ENCODE measurements around the gene CORO7. TPM values are rescaled to one million over a fixed set of nuclear protein-coding genes. Genes with fewer than 3 reads are reported as not detected.

CORO7 gene
- total RNA-seq, 1 experiment from 2014 or later = 51.0 TPM

- no peak for DNase-seq
- no peaks in the 10 kb centered on the region for H3K27me3 Mint-ChIP-seq (ENCODE audit: unreplicated experiment)
- peak overlapping the region; percentile 18 for H3K27ac Mint-ChIP-seq (ENCODE audit: unreplicated experiment)
- CTCF ChIA-PET = interaction anchor here (0.6 kb wide), 2 partner anchors 46 to 327 kb away, joined by 3 to 5 read pairs; no protein-coding TSS in a partner anchor
- BruUV-seq (replicated peaks) = no TSS peak
- intact Hi-C loops (cut with micrococcal nuclease; ENCODE audit: unreplicated experiment) = no loop called here
- H3K4me1 Mint-ChIP-seq (ENCODE audit: low read depth, unreplicated experiment) = peaks cover 33% of the 10 kb centered on the region
- H3K4me3 Mint-ChIP-seq (ENCODE audit: low read depth, unreplicated experiment) = no peak overlapping the region
- H3K36me3 Mint-ChIP-seq (ENCODE audit: insufficient read depth, unreplicated experiment) = peaks cover 28% of the 10 kb centered on the region
- no peak for TF ChIP-seq CTCF (IDR thresholded peaks at IDR 0.05; ENCODE audit: unreplicated experiment)
- no peaks in the 10 kb centered on the region for H3K9me3 Mint-ChIP-seq (ENCODE audit: low read depth, unreplicated experiment)
Observed at GRCh38 chr16:4367393-4367856, 49.0 kb downstream of the CORO7 start.

GRCh38 chr16:4366016-4366415, 50.4 kb downstream of the CORO7 start:
- BruUV-seq (replicated peaks) = no TSS peak
- no peak overlapping the region for H3K4me3 Mint-ChIP-seq (ENCODE audit: low read depth, unreplicated experiment)
- no peaks in the 10 kb centered on the region for H3K27me3 Mint-ChIP-seq (ENCODE audit: unreplicated experiment)
- TF ChIP-seq CTCF (IDR thresholded peaks at IDR 0.05; ENCODE audit: unreplicated experiment) = no peak
- peaks cover 28% of the 10 kb centered on the region for H3K4me1 Mint-ChIP-seq (ENCODE audit: low read depth, unreplicated experiment)
- DNase-seq = no peak
- H3K27ac Mint-ChIP-seq (ENCODE audit: unreplicated experiment) = no peak overlapping the region
- H3K36me3 Mint-ChIP-seq (ENCODE audit: insufficient read depth, unreplicated experiment) = peaks cover 19% of the 10 kb centered on the region
- CTCF ChIA-PET = interaction anchor here (0.5 to 0.7 kb wide), 3 partner anchors 42 to 591 kb away, joined by 3 to 5 read pairs (median 4); no protein-coding TSS in a partner anchor
- H3K9me3 Mint-ChIP-seq (ENCODE audit: low read depth, unreplicated experiment) = no peaks in the 10 kb centered on the region
- intact Hi-C loops (cut with micrococcal nuclease; ENCODE audit: unreplicated experiment) = no loop called here

GRCh38 chr16:4365615-4366014, 50.8 kb downstream of the CORO7 start:
- Mint-ChIP-seq H3K27me3 (ENCODE audit: unreplicated experiment) (no peaks in the 10 kb centered on the region), H3K9me3 (ENCODE audit: low read depth, unreplicated experiment) (no peaks in the 10 kb centered on the region), H3K4me3 (ENCODE audit: low read depth, unreplicated experiment) (no peak overlapping the region), H3K27ac (ENCODE audit: unreplicated experiment) (no peak overlapping the region), H3K36me3 (ENCODE audit: insufficient read depth, unreplicated experiment) (peaks cover 21% of the 10 kb centered on the region), H3K4me1 (ENCODE audit: low read depth, unreplicated experiment) (peaks cover 27% of the 10 kb centered on the region)
- DNase-seq = no peak
- CTCF ChIA-PET = interaction anchor here (0.7 kb wide), 1 partner anchor 42 kb away, joined by 5 read pairs; no protein-coding TSS in a partner anchor
- no TSS peak for BruUV-seq (replicated peaks)
- no peak for TF ChIP-seq CTCF (IDR thresholded peaks at IDR 0.05; ENCODE audit: unreplicated experiment)
- intact Hi-C loops (cut with micrococcal nuclease; ENCODE audit: unreplicated experiment) = no loop called here

- intact Hi-C loops (cut with micrococcal nuclease; ENCODE audit: unreplicated experiment) = no loop called here
- Mint-ChIP-seq H3K36me3 (ENCODE audit: insufficient read depth, unreplicated experiment) (peaks cover 22% of the 10 kb centered on the region), H3K4me1 (ENCODE audit: low read depth, unreplicated experiment) (peaks cover 27% of the 10 kb centered on the region), H3K9me3 (ENCODE audit: low read depth, unreplicated experiment) (no peaks in the 10 kb centered on the region), H3K4me3 (ENCODE audit: low read depth, unreplicated experiment) (no peak overlapping the region), H3K27ac (ENCODE audit: unreplicated experiment) (no peak overlapping the region), H3K27me3 (ENCODE audit: unreplicated experiment) (no peaks in the 10 kb centered on the region)
- CTCF ChIA-PET = no interaction called here
- DNase-seq = no peak
- TF ChIP-seq CTCF (IDR thresholded peaks at IDR 0.05; ENCODE audit: unreplicated experiment) = no peak
- BruUV-seq (replicated peaks) = no TSS peak
Observed at GRCh38 chr16:4365014-4365406, 51.4 kb downstream of the CORO7 start.

Data from Calu3 (cell line).